H1 (cell line): ENCODE data around the gene IGLON5. TPM values are rescaled to one million over a fixed set of nuclear protein-coding genes. Genes with fewer than 3 reads are reported as not detected.

Experiments
- CTCF ChIA-PET: fragments of 300-600 bp; sonication (Branson Sonifier 250); formaldehyde crosslinking; loops from one replicate; lab custom pipeline; 2021; ENCODE audit not compliant: partially characterized antibody; lab: Charles Lee
- POLR2A ChIA-PET: fragments of 300-600 bp; sonication (Branson Sonifier 250); formaldehyde crosslinking; loops from one replicate; lab custom pipeline; 2021; ENCODE audit warnings: inconsistent platforms; ENCODE audit not compliant: partially characterized antibody; lab: Charles Lee
- DNase-seq, 2 experiments: peaks; one replicate each; pipeline versions ENCODE4 v3.0.0 to v3.0.0-alpha.2; 2010 to 2022; ENCODE audit warnings: low spot score in 2 of 2, low read depth in 1 of 2, mixed read lengths in 1 of 2
- FAIRE-seq: peaks from 2 replicates; lab custom pipeline; 2011; peaks lifted over from hg19 to GRCh38; lab: Jason Lieb, UNC
- H2AFZ ChIP-seq: 2 replicates; pipeline ENCODE4 v1.8.1; 2012; ENCODE audit warnings: low read length, inconsistent platforms
- H2AK5ac ChIP-seq: 2 replicates; pipeline ENCODE4 v1.6.1; 2013; ENCODE audit warnings: low read depth, low read length
- H2BK120ac ChIP-seq: replicated peaks from 2 replicates; pipeline ENCODE3; 2013; ENCODE audit warnings: low read depth, low read length, inconsistent platforms
- H2BK12ac ChIP-seq: 2 replicates; pipeline ENCODE4 v1.6.1; 2013; ENCODE audit warnings: low read depth, low read length
- H2BK15ac ChIP-seq: 2 replicates; pipeline ENCODE4 v1.6.1; 2013; ENCODE audit warnings: low read length
- H2BK20ac ChIP-seq: 2 replicates; pipeline ENCODE4 v1.6.1; 2013; ENCODE audit warnings: low read length
- H2BK5ac ChIP-seq: 2 replicates; pipeline ENCODE4 v1.6.1; 2013; ENCODE audit warnings: low read depth, low read length
- H3K14ac ChIP-seq: 2 replicates; pipeline ENCODE4 v1.6.1; 2013; ENCODE audit warnings: inconsistent platforms; ENCODE audit not compliant: insufficient read length
- H3K18ac ChIP-seq: 2 replicates; pipeline ENCODE4 v1.6.1; 2013; ENCODE audit warnings: low read length; ENCODE audit errors: extremely low read depth
- H3K23ac ChIP-seq: 2 replicates; pipeline ENCODE4 v1.6.1; 2013; ENCODE audit warnings: inconsistent platforms; ENCODE audit not compliant: insufficient read length
- H3K23me2 ChIP-seq: 2 replicates; pipeline ENCODE4 v1.6.1; 2013; ENCODE audit warnings: low read depth, low read length
- H3K27ac ChIP-seq: 2 replicates; pipeline ENCODE4 v1.6.1; 2011; ENCODE audit warnings: low read depth, low read length, inconsistent platforms
- H3K27me3 ChIP-seq, 4 experiments: replicated peaks in 1 of 4; 1 replicate in 1 of 4; 2 replicates in 3 of 4; pipeline versions ENCODE4 v1.6.1 to v1.8.1; 2011 to 2013; ENCODE audit warnings: low read length in 3 of 4, mild to moderate bottlenecking in 3 of 4, inconsistent platforms in 2 of 4, mixed read lengths in 2 of 4, moderate library complexity in 1 of 4; ENCODE audit not compliant: control insufficient read depth in 3 of 4, insufficient read depth in 3 of 4; ENCODE audit errors: extremely low read depth in 1 of 4
- H3K36me3 ChIP-seq, 4 experiments: 2 replicates each; pipeline versions ENCODE4 v1.6.1 to v1.8.1; 2011 to 2013; ENCODE audit warnings: mild to moderate bottlenecking in 4 of 4, low read length in 3 of 4, moderate library complexity in 2 of 4, control low read depth in 1 of 4, inconsistent platforms in 1 of 4; ENCODE audit not compliant: insufficient read depth in 4 of 4, control insufficient read depth in 2 of 4
- H3K4ac ChIP-seq: replicated peaks from 2 replicates; pipeline ENCODE3; 2013; ENCODE audit warnings: low read length, low read depth, mixed read lengths, inconsistent platforms; ENCODE audit not compliant: insufficient read length
- H3K4me1 ChIP-seq, 4 experiments: replicated peaks in 1 of 4; 1 replicate in 1 of 4; 2 replicates in 3 of 4; pipeline versions ENCODE4 v1.6.1 to v1.8.1; 2011 to 2013; ENCODE audit warnings: low read length in 3 of 4, inconsistent platforms in 2 of 4, mixed read lengths in 1 of 4; ENCODE audit not compliant: insufficient read depth in 4 of 4, control insufficient read depth in 3 of 4
- H3K4me2 ChIP-seq, 2 experiments: 2 replicates each; pipeline versions ENCODE4 v1.6.1 to v1.8.1; 2011 to 2013; ENCODE audit warnings: low read depth in 2 of 2, low read length in 2 of 2, control low read depth in 1 of 2, inconsistent platforms in 1 of 2, mild to moderate bottlenecking in 1 of 2; ENCODE audit not compliant: insufficient read depth in 1 of 2
- H3K4me3 ChIP-seq, 4 experiments: fragments of 200-600, 300-600 bp in 1 of 4; sonication (generic), shearing (Covaris generic), sonication (Bioruptor Twin) in 1 of 4; 2 replicates each; pipeline versions ENCODE4 v1.5.1 to v1.8.1; 2011 to 2016; ENCODE audit warnings: low read length in 4 of 4, low read depth in 3 of 4, control low read depth in 2 of 4, inconsistent platforms in 2 of 4, mild to moderate bottlenecking in 2 of 4, mixed read lengths in 1 of 4, moderate library complexity in 1 of 4; ENCODE audit not compliant: insufficient read depth in 2 of 4; ENCODE audit errors: extremely low read depth in 1 of 4
- H3K56ac ChIP-seq: replicated peaks from 2 replicates; pipeline ENCODE3; 2013; ENCODE audit warnings: low read depth, mild to moderate bottlenecking, mixed read lengths, low read length, inconsistent platforms; ENCODE audit not compliant: insufficient read length
- H3K79me1 ChIP-seq: 2 replicates; pipeline ENCODE4 v1.6.1; 2013; ENCODE audit warnings: low read depth, low read length, control low read depth
- H3K79me2 ChIP-seq, 2 experiments: 2 replicates each; pipeline versions ENCODE4 v1.6.1 to v1.8.1; 2012 to 2013; ENCODE audit warnings: low read length in 2 of 2, mild to moderate bottlenecking in 2 of 2, inconsistent platforms in 1 of 2; ENCODE audit not compliant: insufficient read depth in 2 of 2, control insufficient read depth in 1 of 2
- H3K9ac ChIP-seq, 4 experiments: replicated peaks in 1 of 4; 1 replicate in 1 of 4; 2 replicates in 3 of 4; pipeline versions ENCODE4 v1.6.1 to v1.8.1; 2011 to 2013; ENCODE audit warnings: low read depth in 3 of 4, low read length in 3 of 4, control low read depth in 2 of 4, mild to moderate bottlenecking in 2 of 4, moderate library complexity in 2 of 4, inconsistent platforms in 1 of 4; ENCODE audit errors: extremely low read depth in 1 of 4
- H3K9me3 ChIP-seq, 2 experiments: 2 replicates each; pipeline versions ENCODE4 v1.6.1 to v1.8.1; 2012 to 2013; ENCODE audit warnings: mild to moderate bottlenecking in 2 of 2, moderate library complexity in 2 of 2, control low read depth in 1 of 2, inconsistent platforms in 1 of 2, low read depth in 1 of 2, low read length in 1 of 2, mixed read lengths in 1 of 2; ENCODE audit not compliant: insufficient read depth in 2 of 2
- H4K20me1 ChIP-seq, 2 experiments: replicated peaks in 1 of 2; 2 replicates each; pipeline versions ENCODE3 to v1.8.1; 2011 to 2013; ENCODE audit warnings: inconsistent platforms in 2 of 2, low read length in 2 of 2, mild to moderate bottlenecking in 1 of 2; ENCODE audit not compliant: insufficient read depth in 2 of 2, control insufficient read depth in 1 of 2
- H4K5ac ChIP-seq: 2 replicates; pipeline ENCODE4 v1.6.1; 2013; ENCODE audit warnings: low read length, low read depth, mixed read lengths, inconsistent platforms; ENCODE audit not compliant: insufficient read length
- H4K8ac ChIP-seq: 2 replicates; pipeline ENCODE4 v1.8.0; 2013; ENCODE audit warnings: mild to moderate bottlenecking, moderate library complexity, low read length, inconsistent platforms; ENCODE audit not compliant: insufficient read depth; ENCODE audit errors: extremely low read depth
- H4K91ac ChIP-seq: replicated peaks from 2 replicates; pipeline ENCODE3; 2013; ENCODE audit warnings: low read length, mixed read lengths, inconsistent platforms; ENCODE audit not compliant: insufficient read length
- CEBPB ChIP-seq: IDR thresholded peaks from 2 replicates; pipeline ENCODE4 v1.6.1; 2012; ENCODE audit warnings: low read depth, low read length
- CREB1 ChIP-seq: IDR thresholded peaks from 2 replicates; pipeline ENCODE4 v1.6.1; 2012; ENCODE audit warnings: inconsistent platforms
- GABPA ChIP-seq: IDR thresholded peaks from 2 replicates; pipeline ENCODE4 v1.6.1; 2011; ENCODE audit warnings: mild to moderate bottlenecking, low read length, moderate library complexity, borderline replicate concordance; ENCODE audit not compliant: insufficient read depth
- RXRA ChIP-seq: IDR thresholded peaks from 2 replicates; pipeline ENCODE4 v1.6.1; 2011; ENCODE audit warnings: low read depth, mild to moderate bottlenecking, low read length, moderate library complexity; ENCODE audit not compliant: insufficient read depth
- SIRT6 ChIP-seq: IDR thresholded peaks from one replicate; pipeline ENCODE4 v1.7.1; 2012; ENCODE audit warnings: low read length, inconsistent platforms
- SP4 ChIP-seq: IDR thresholded peaks from 2 replicates; pipeline ENCODE4 v1.6.1; 2012; ENCODE audit warnings: low read length, inconsistent platforms
- SUZ12 ChIP-seq: fragments of 200-600 bp; sonication (generic); IDR thresholded peaks from 2 replicates; pipeline ENCODE4 v1.6.1; 2012; ENCODE audit warnings: mild to moderate bottlenecking, inconsistent platforms, low read length, moderate library complexity, mixed read lengths
- WGBS, 2 experiments: shearing (Covaris generic) in 1 of 2; methylation state at CpG; one replicate each; pipeline versions ENCODE4 v1.1.6 to v1.1.7; 2013 to 2015; ENCODE audit warnings: low lambda C conversion rate in 2 of 2, mixed read lengths in 2 of 2, inconsistent platforms in 1 of 2, low coverage in 1 of 2, missing lambda C conversion rate in 1 of 2; ENCODE audit not compliant: insufficient replicate concordance in 2 of 2, insufficient coverage in 1 of 2, insufficient read length in 1 of 2; ENCODE audit errors: extremely low coverage in 1 of 2, missing lambda C conversion rate in 1 of 2; 5-methylcytosine and 5-hydroxymethylcytosine counted together
- polyA plus RNA-seq, 7 experiments: library from polyadenylated mRNA; depleted of rRNA in 3 of 7; stranded (reverse) in 5 of 7; unstranded in 2 of 7; fragments of >200 nt in 5 of 7; fragments of 200-250 nt in 2 of 7; gene quantifications; 1 replicate in 5 of 7; 2 replicates in 1 of 7; 4 replicates in 1 of 7; pipeline versions ENCODE4 v1.2.1 to v1.2.3, GENCODE V29; 2011 to 2013; ENCODE audit warnings: missing spikeins in 2 of 7, mixed read lengths in 2 of 7
- total RNA-seq: library from RNA; stranded (reverse); fragmentation: NEBNext Ultra II Directional; extraction: Animal tissue kit (Norgen Biotek cat#: 25700); gene quantifications from 2 replicates; pipeline ENCODE4 v1.2.1, GENCODE V29; 2021

Gene IGLON5
- total and polyA plus RNA-seq, 2 of the 8 experiments (the other 6 are each of a cell fraction or from before 2014, with no cell fraction given), result 31.8 to 34.6 TPM

DNA sequence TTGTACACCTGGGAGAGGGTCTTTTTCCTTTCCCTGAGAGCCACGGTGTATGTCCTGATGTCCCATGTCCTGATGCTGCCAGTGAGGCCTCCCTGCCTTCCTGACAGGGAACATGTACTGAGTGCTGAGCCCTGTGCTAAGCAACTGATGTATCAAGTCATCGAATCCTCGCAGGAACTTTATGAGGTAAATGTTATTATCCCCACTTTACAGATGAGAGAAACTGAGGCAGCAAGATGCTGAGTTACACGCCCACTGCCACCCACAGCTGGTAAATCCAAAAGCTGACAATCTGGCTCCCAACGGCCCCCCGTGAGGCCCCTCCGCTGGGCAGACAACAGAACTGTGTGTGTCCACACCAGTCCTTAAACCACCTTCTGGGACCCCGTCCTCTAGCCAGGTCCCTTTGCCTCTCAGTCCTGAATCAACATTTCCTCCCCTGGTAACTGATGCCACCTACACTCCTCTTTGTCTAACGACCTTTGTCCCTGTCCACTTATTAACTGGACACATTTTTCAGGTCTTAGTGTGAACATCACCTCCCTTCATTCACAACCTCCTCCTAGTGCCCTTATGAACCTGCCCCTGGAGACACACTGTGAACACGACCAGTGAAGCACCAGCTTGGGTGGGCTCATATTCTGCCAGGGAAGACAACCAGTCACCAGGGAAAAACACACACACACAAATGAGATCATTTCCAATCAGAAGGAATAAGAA is 35.9 kb downstream of the IGLON5 start:
- Histone ChIP-seq H2BK12ac (no peak overlapping the region), H3K4me1 (peaks cover 0 to 7% (median 5%) of the 10 kb centered on the region in 4 experiments; a peak in 6 of 7 replicates), H4K91ac (no peak overlapping the region), H2BK5ac (no peak overlapping the region), H2BK120ac (no peak overlapping the region), H3K27ac (no peak overlapping the region), H3K23ac (no peak overlapping the region), H4K20me1 (peaks cover 0 to 3% of the 10 kb centered on the region in 2 experiments), H3K4me2 (no peak overlapping the region; a peak in 1 of 4 replicates), H2AK5ac (no peak overlapping the region), H3K27me3 (no peaks in the 10 kb centered on the region; a peak in 1 of 7 replicates), H3K4me3 (no peak overlapping the region), H3K79me1 (no peaks in the 10 kb centered on the region)
- POLR2A ChIA-PET, result interaction anchor here (0.6 kb wide), 1 partner anchor 543 kb away, joined by 3 read pairs; no protein-coding TSS in a partner anchor
- CTCF ChIA-PET, result interaction anchor here (0.9 to 2.0 kb wide), 4 partner anchors 12 to 167 kb away, joined by 3 to 6 read pairs (median 6); no protein-coding TSS in a partner anchor
- no peak for TF ChIP-seq SP4
- no peak for TF ChIP-seq RXRA
- no peak for TF ChIP-seq SUZ12
- no peak for TF ChIP-seq CEBPB
- no peak for TF ChIP-seq GABPA
- TF ChIP-seq SIRT6, result no peak
- TF ChIP-seq CREB1, result no peak
- TF ChIP-seq, all 59 proteins: peak for 0
- no peak overlapping the region for H2BK20ac ChIP-seq
- no peaks in the 10 kb centered on the region; a peak in 1 of 8 replicates for H3K36me3 ChIP-seq
- no peak overlapping the region for H2AFZ ChIP-seq
- DNase-seq (no peak), FAIRE-seq (no peak)
- H2BK15ac ChIP-seq, result no peak overlapping the region
- H3K79me2 ChIP-seq, result no peaks in the 10 kb centered on the region
- no peaks in the 10 kb centered on the region for H3K9me3 ChIP-seq
- H3K4ac ChIP-seq, result no peak overlapping the region
- H4K8ac ChIP-seq, result no peak overlapping the region
- no peak overlapping the region for H3K9ac ChIP-seq
- 0 out of 2 replicates have a peak, but pooled peaks cover 1% of the 10 kb centered on the region for H3K23me2 ChIP-seq
- 83% methylated on average over 10 of the region's 10 CpGs; no CpG with 5 or more reads in 1 of the 2 experiments for WGBS, 2 experiments
- no peak overlapping the region for H4K5ac ChIP-seq
- H3K18ac ChIP-seq, result no peak overlapping the region
- no peak overlapping the region for H3K56ac ChIP-seq
- H3K14ac ChIP-seq, result no peak overlapping the region
